Hepatocyte (in vitro differentiated cells): ENCODE data around the gene OR2S2. TPM values are rescaled to one million over a fixed set of nuclear protein-coding genes. Genes with fewer than 3 reads are reported as not detected.

Experiments used
- DNase-seq: peaks from one replicate; pipeline ENCODE4 v3.0.0-alpha.2; 2016; ENCODE audit warnings: low spot score
- H2AFZ ChIP-seq: fragments of 200-600 bp; sonication (generic); 2 replicates; pipeline ENCODE4 v1.6.0; 2016; ENCODE audit warnings: antibody characterized with exemption, mild to moderate bottlenecking
- H3K27ac ChIP-seq: fragments of 200-600 bp; sonication (generic); 2 replicates; pipeline ENCODE4 v1.5.1; 2016; ENCODE audit warnings: mild to moderate bottlenecking
- H3K27me3 ChIP-seq: fragments of 200-600 bp; sonication (generic); 2 replicates; pipeline ENCODE4 v1.6.1; 2016
- H3K36me3 ChIP-seq: fragments of 200-600 bp; sonication (generic); replicated peaks from 2 replicates; pipeline ENCODE4 v1.5.1; 2016; ENCODE audit warnings: low read depth; ENCODE audit not compliant: insufficient read depth
- H3K4me1 ChIP-seq: fragments of 200-600 bp; sonication (generic); 2 replicates; pipeline ENCODE4 v1.5.1; 2016; ENCODE audit warnings: mild to moderate bottlenecking, moderate library complexity; ENCODE audit not compliant: insufficient read depth
- H3K4me2 ChIP-seq: fragments of 200-600 bp; sonication (generic); 2 replicates; pipeline ENCODE4 v1.6.0; 2016
- H3K4me3 ChIP-seq: fragments of 200-600 bp; sonication (generic); 2 replicates; pipeline ENCODE4 v1.5.1; 2016; ENCODE audit warnings: mild to moderate bottlenecking
- H3K79me2 ChIP-seq: fragments of 200-600 bp; sonication (generic); 2 replicates; pipeline ENCODE4 v1.6.0; 2017; ENCODE audit warnings: mild to moderate bottlenecking
- H3K9me2 ChIP-seq: fragments of 200-600 bp; sonication (generic); replicated peaks from 2 replicates; pipeline ENCODE4 v1.6.0; 2017; ENCODE audit warnings: mild to moderate bottlenecking; ENCODE audit not compliant: insufficient read depth
- H3K9me3 ChIP-seq: fragments of 200-600 bp; sonication (generic); 2 replicates; pipeline ENCODE4 v1.5.1; 2016; ENCODE audit warnings: low read depth, mild to moderate bottlenecking
- H4K20me1 ChIP-seq: fragments of 200-600 bp; sonication (generic); 2 replicates; pipeline ENCODE4 v1.6.0; 2016; ENCODE audit warnings: mild to moderate bottlenecking; ENCODE audit not compliant: insufficient read depth, poor library complexity, severe bottlenecking
- CTCF ChIP-seq: fragments of 200-600 bp; sonication (generic); IDR thresholded peaks from 2 replicates; pipeline ENCODE4 v1.5.1; 2016; ENCODE audit warnings: antibody characterized with exemption, mild to moderate bottlenecking; ENCODE audit not compliant: poor library complexity
- EZH2 ChIP-seq: fragments of 200-600 bp; sonication (generic); IDR thresholded peaks from 2 replicates; pipeline ENCODE4 v1.6.1; 2016; ENCODE audit warnings: antibody characterized with exemption, mild to moderate bottlenecking, borderline replicate concordance
- EZH2phosphoT487 ChIP-seq: fragments of 200-600 bp; sonication (generic); IDR thresholded peaks from one replicate; pipeline ENCODE4 v1.6.1; 2018; ENCODE audit warnings: antibody characterized with exemption, mild to moderate bottlenecking, low read depth, moderate library complexity; ENCODE audit not compliant: unreplicated experiment, severe bottlenecking
- WGBS: methylation state at CpG from one replicate; pipeline ENCODE4 v1.1.6; 2016; ENCODE audit warnings: low lambda C conversion rate; ENCODE audit errors: missing lambda C conversion rate; 5-methylcytosine and 5-hydroxymethylcytosine counted together
- polyA plus RNA-seq: library from polyadenylated mRNA; unstranded; fragments of >200 nt; fragmentation: Nextera tagmentation; extraction: Ambion mirVana; gene quantifications from 2 replicates; pipeline ENCODE4 v1.2.1, GENCODE V29; 2016
- total RNA-seq: library from RNA; depleted of rRNA; stranded (reverse); fragments of >200 nt; gene quantifications from 2 replicates; pipeline ENCODE4 v1.2.3, GENCODE V29; 2014

OR2S2 gene
- total and polyA plus RNA-seq, 2 experiments from 2014 or later = 0.27 TPM; not detected in 1

GRCh38 chr9:35948451-35948850, 9.5 kb downstream of the OR2S2 start:
- Histone ChIP-seq H3K4me1 (peaks cover 3% of the 10 kb centered on the region), H3K36me3 (no peaks in the 10 kb centered on the region), H4K20me1 (no peaks in the 10 kb centered on the region), H3K27me3 (peaks cover 6% of the 10 kb centered on the region), H3K9me2 (no peaks in the 10 kb centered on the region), H3K27ac (no peak overlapping the region), H3K4me3 (no peak overlapping the region), H2AFZ (no peak overlapping the region), H3K79me2 (no peaks in the 10 kb centered on the region), H3K9me3 (no peaks in the 10 kb centered on the region), H3K4me2 (no peak overlapping the region)
- TF ChIP-seq EZH2 (no peak), EZH2phosphoT487 (no peak), CTCF (no peak)
- WGBS = 83% methylated on average over 2 of the region's 2 CpGs
- no peak for DNase-seq

GRCh38 chr9:35945341-35946018, 12.5 kb downstream of the OR2S2 start:
- no peaks in the 10 kb centered on the region for H3K36me3 ChIP-seq
- peak overlapping the region; percentile 21 for H3K27ac ChIP-seq
- no peaks in the 10 kb centered on the region for H3K79me2 ChIP-seq
- peak; percentile 91 for DNase-seq
- H3K4me3 ChIP-seq = no peak overlapping the region
- peak overlapping the region; percentile 86 for H2AFZ ChIP-seq
- H4K20me1 ChIP-seq = no peaks in the 10 kb centered on the region
- H3K9me2 ChIP-seq = no peaks in the 10 kb centered on the region
- peaks cover 3% of the 10 kb centered on the region for H3K4me1 ChIP-seq
- H3K4me2 ChIP-seq = peak overlapping the region; percentile 70
- no peak for TF ChIP-seq EZH2phosphoT487
- peak; percentile 90 for TF ChIP-seq CTCF
- TF ChIP-seq EZH2 = no peak
- 28% methylated on average over 10 of the region's 10 CpGs for WGBS
- H3K9me3 ChIP-seq = no peaks in the 10 kb centered on the region
- no peaks in the 10 kb centered on the region for H3K27me3 ChIP-seq

- Histone ChIP-seq H4K20me1 (no peaks in the 10 kb centered on the region), H3K27ac (peak overlapping the region; percentile 21), H3K27me3 (no peaks in the 10 kb centered on the region), H3K9me3 (no peaks in the 10 kb centered on the region), H2AFZ (peak overlapping the region; percentile 86), H3K79me2 (no peaks in the 10 kb centered on the region), H3K4me1 (peaks cover 3% of the 10 kb centered on the region), H3K4me2 (peak overlapping the region; percentile 70), H3K36me3 (no peaks in the 10 kb centered on the region), H3K4me3 (no peak overlapping the region), H3K9me2 (no peaks in the 10 kb centered on the region)
- 76% methylated on average over 3 of the region's 3 CpGs for WGBS
- no peak for DNase-seq
- TF ChIP-seq EZH2 = no peak
- no peak for TF ChIP-seq EZH2phosphoT487
- no peak for TF ChIP-seq CTCF
These were observed 13.1 kb downstream of the OR2S2 start for GRCh38 chr9:35944841-35945240.

- peaks cover 3% of the 10 kb centered on the region for H3K4me1 ChIP-seq
- H3K79me2 ChIP-seq = no peaks in the 10 kb centered on the region
- no peaks in the 10 kb centered on the region for H3K36me3 ChIP-seq
- no peak overlapping the region for H2AFZ ChIP-seq
- WGBS = 85% methylated on average over 3 of the region's 3 CpGs
- TF ChIP-seq EZH2 = no peak
- no peak for TF ChIP-seq EZH2phosphoT487
- TF ChIP-seq CTCF = no peak
- DNase-seq = no peak
- H3K9me3 ChIP-seq = no peaks in the 10 kb centered on the region
- H3K27ac ChIP-seq = no peak overlapping the region
- no peaks in the 10 kb centered on the region for H3K9me2 ChIP-seq
- no peaks in the 10 kb centered on the region for H4K20me1 ChIP-seq
- H3K4me3 ChIP-seq = no peak overlapping the region
- no peaks in the 10 kb centered on the region for H3K27me3 ChIP-seq
- H3K4me2 ChIP-seq = no peak overlapping the region
These were observed 13.8 kb downstream of the OR2S2 start for GRCh38 chr9:35944173-35944572.
